ENCODE measurements around the gene MRPL48. TPM values are rescaled to one million over a fixed set of nuclear protein-coding genes. Genes with fewer than 3 reads are reported as not detected.

MRPL48 gene
- total and polyA plus RNA-seq, 10 donors, result 10.7 to 46.6 (median 25.3) TPM

DNA sequence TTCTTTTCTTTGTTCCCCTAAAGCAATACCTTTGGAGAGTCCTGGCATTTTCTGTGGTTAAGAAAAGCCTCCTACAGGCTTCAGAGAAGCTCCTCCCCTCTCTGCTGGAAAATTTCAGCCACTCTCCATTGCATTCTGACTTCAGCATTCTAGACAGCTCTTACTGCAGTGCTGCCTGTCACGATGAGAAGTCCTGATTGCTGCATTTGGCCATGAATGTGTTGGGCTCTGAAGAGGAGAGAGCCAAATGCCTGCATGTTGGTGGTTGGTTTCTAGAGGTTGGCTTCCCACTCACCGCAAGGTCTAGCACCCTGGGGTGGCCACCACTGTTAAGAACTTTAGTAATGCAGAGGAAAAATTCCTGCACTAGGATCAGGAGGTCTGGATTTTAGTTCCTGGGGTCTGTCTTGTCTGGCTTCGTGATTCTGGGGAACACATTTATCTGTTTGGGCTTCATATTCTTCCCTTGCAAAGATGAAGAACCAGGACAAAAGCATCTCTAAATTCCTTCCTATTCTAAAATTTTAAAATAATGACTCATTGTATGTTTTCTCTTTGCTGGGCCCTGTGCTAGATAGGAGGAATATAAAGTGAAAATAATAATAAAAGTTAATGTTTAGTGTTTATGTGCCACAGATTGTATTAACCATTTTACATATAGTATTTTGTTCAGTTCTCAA, 50.9 kb downstream of the MRPL48 start:
- Histone ChIP-seq H3K4me1 (peaks cover 0 to 8% (median 0%) of the 10 kb centered on the region in 6 donors), H3K27ac (no peak overlapping the region), H3K36me3 (peaks cover 0 to 47% (median 11%) of the 10 kb centered on the region in 6 donors), H3K27me3 (replicated peaks in 1 of 7) (no peaks in the 10 kb centered on the region), H3K4me3 (no peak overlapping the region), H3K9me3 (no peaks in the 10 kb centered on the region)
- no peak for DNase-seq
- TF ChIP-seq POLR2AphosphoS5 (IDR thresholded peaks at IDR 0.05) (no peak), POLR2A (IDR thresholded peaks at IDR 0.05) (no peak)
- TF ChIP-seq, protein P1, sequence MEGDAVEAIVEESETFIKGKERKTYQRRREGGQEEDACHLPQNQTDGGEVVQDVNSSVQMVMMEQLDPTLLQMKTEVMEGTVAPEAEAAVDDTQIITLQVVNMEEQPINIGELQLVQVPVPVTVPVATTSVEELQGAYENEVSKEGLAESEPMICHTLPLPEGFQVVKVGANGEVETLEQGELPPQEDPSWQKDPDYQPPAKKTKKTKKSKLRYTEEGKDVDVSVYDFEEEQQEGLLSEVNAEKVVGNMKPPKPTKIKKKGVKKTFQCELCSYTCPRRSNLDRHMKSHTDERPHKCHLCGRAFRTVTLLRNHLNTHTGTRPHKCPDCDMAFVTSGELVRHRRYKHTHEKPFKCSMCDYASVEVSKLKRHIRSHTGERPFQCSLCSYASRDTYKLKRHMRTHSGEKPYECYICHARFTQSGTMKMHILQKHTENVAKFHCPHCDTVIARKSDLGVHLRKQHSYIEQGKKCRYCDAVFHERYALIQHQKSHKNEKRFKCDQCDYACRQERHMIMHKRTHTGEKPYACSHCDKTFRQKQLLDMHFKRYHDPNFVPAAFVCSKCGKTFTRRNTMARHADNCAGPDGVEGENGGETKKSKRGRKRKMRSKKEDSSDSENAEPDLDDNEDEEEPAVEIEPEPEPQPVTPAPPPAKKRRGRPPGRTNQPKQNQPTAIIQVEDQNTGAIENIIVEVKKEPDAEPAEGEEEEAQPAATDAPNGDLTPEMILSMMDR (IDR thresholded peaks at IDR 0.05 in 8 of 11, conservative IDR thresholded peaks at IDR 0.05 in 3 of 11), result no peak
- WGBS, 5 donors, result 79 to 96% (median 86%) methylated on average over 3 of the region's 3 CpGs
- intact Hi-C loops (cut with DNase I; ENCODE audit: low total_unique reads), result no loop called here

GRCh38 chr11:73839123-73839457, 51.4 kb downstream of the MRPL48 start:
- TF ChIP-seq POLR2AphosphoS5 (IDR thresholded peaks at IDR 0.05) (no peak), POLR2A (IDR thresholded peaks at IDR 0.05) (no peak)
- TF ChIP-seq, protein P1 (IDR thresholded peaks at IDR 0.05 in 8 of 11, conservative IDR thresholded peaks at IDR 0.05 in 3 of 11), result no peak
- H3K27me3 ChIP-seq (replicated peaks in 1 of 7), result no peaks in the 10 kb centered on the region
- no peak for DNase-seq
- intact Hi-C loops (cut with DNase I; ENCODE audit: low total_unique reads), result no loop called here
- H3K36me3 ChIP-seq, result peaks cover 0 to 47% (median 11%) of the 10 kb centered on the region in 6 donors
- H3K4me1 ChIP-seq, result peaks cover 0 to 8% (median 0%) of the 10 kb centered on the region in 6 donors
- H3K9me3 ChIP-seq, result no peaks in the 10 kb centered on the region
- H3K4me3 ChIP-seq, result no peak overlapping the region
- no peak overlapping the region for H3K27ac ChIP-seq

- Histone ChIP-seq H3K4me3 (no peak overlapping the region), H3K9me3 (no peaks in the 10 kb centered on the region), H3K27me3 (replicated peaks in 1 of 7) (no peaks in the 10 kb centered on the region), H3K4me1 (no peaks in the 10 kb centered on the region), H3K27ac (no peak overlapping the region), H3K36me3 (peaks cover 0 to 58% (median 10%) of the 10 kb centered on the region in 6 donors)
- 74 to 89% (median 78%) methylated on average over 3 of the region's 3 CpGs for WGBS, 5 donors
- TF ChIP-seq, protein P1 (IDR thresholded peaks at IDR 0.05 in 8 of 11, conservative IDR thresholded peaks at IDR 0.05 in 3 of 11), result no peak
- no peak for TF ChIP-seq POLR2AphosphoS5 (IDR thresholded peaks at IDR 0.05)
- TF ChIP-seq POLR2A (IDR thresholded peaks at IDR 0.05), result no peak
- intact Hi-C loops (cut with DNase I; ENCODE audit: low total_unique reads), result no loop called here
- DNase-seq, result no peak
Observed at GRCh38 chr11:73851046-73851764, 63.5 kb downstream of the MRPL48 start.

GRCh38 chr11:73852049-73852448, 64.4 kb downstream of the MRPL48 start:
- Histone ChIP-seq H3K9me3 (no peaks in the 10 kb centered on the region), H3K27me3 (replicated peaks in 1 of 7) (no peaks in the 10 kb centered on the region), H3K4me1 (no peaks in the 10 kb centered on the region), H3K27ac (no peak overlapping the region), H3K36me3 (peaks cover 0 to 49% (median 10%) of the 10 kb centered on the region in 6 donors), H3K4me3 (no peak overlapping the region)
- no peak for DNase-seq
- 95 to 100% (median 96%) methylated on average over 3 of the region's 3 CpGs for WGBS, 5 donors
- TF ChIP-seq POLR2A (IDR thresholded peaks at IDR 0.05) (no peak), POLR2AphosphoS5 (IDR thresholded peaks at IDR 0.05) (no peak)
- TF ChIP-seq, protein P1 (IDR thresholded peaks at IDR 0.05 in 8 of 11, conservative IDR thresholded peaks at IDR 0.05 in 3 of 11), result no peak
- intact Hi-C loops (cut with DNase I; ENCODE audit: low total_unique reads), result no loop called here
